GM12875 (cell line): Measurements from ENCODE around the gene GFER.
A peak's percentile ranks its signal among the peaks of the same experiment; 100 is the strongest.

ENCODE experiments used
- H3K4me3 ChIP-seq: one replicate; pipeline ENCODE4 v1.5.1; 2011; ENCODE audit warnings: low read depth, low read length, control low read depth
- CTCF ChIP-seq: IDR thresholded peaks from 2 replicates; pipeline ENCODE4 v1.5.1; 2011; ENCODE audit warnings: low read depth, mild to moderate bottlenecking, control low read depth, inconsistent platforms, low read length, moderate library complexity, borderline replicate concordance; ENCODE audit not compliant: insufficient read depth

Gene GFER

GRCh38 chr16:1960665-1961630 lies 23.0 kb upstream of the GFER start:
- H3K4me3 ChIP-seq = peak overlapping the region; percentile 81
- no peak for TF ChIP-seq CTCF

DNA sequence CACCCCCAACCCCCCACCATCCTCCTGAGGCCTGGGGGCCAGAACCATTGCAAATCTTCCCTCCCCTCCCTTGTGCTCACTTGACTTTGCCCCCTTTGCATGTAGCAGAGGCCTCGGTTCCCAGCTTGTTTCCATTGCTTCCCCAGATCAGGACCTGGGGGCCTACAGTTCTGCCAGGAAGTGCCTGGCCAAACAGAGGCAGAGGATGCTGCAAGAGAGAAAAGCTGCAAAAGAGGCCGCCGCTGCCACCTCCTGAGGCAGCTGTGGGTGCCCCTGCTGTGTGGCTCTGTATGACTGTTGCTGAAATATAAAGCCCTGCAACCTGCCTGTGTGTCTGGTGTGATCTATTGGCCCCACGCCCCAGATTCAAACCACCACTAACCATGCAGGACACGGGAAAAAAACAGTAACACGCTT lies 22.3 kb upstream of the GFER start:
- H3K4me3 ChIP-seq = no peak overlapping the region
- TF ChIP-seq CTCF = no peak

- peak overlapping the region; percentile 95 for H3K4me3 ChIP-seq
These were observed 21.5 kb upstream of the GFER start for GRCh38 chr16:1962161-1963153.

DNA sequence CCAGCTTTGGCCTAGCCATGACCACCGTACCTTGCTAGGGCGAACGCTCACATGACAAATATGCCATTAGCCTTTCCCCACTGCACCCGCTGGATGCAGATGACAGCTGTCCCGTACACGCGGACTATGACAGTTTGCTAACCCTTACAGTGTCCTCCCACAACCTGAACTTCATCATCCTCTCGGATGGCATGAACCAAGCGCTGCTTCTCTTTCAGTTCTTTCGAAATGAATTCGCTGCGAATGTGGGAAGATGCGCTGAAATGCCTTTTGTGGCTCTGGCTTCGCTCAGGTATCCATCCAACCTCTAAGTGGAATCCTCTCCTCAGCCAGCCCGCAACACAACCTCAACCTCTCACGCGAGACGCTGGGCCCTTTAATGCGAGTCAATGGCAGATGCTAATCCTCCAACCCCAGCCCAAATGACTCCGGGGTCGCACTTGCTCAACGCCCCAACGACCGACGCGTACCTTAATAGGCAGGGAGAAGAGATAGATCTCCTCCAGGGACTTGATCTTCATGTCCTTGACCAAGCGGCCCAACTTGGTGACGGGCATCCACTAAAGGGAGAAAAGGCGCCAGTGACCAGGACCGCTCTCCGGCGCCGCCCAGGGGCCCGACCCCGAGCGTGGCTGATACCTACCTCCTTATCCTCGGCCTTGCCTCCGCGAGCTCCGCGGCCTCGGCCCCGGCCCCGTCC lies 20.0 kb upstream of the GFER start:
- TF ChIP-seq CTCF = 0 out of 2 replicates have a peak, but pooled peaks have one; percentile 19
- peak overlapping the region; percentile 95 for H3K4me3 ChIP-seq

DNA sequence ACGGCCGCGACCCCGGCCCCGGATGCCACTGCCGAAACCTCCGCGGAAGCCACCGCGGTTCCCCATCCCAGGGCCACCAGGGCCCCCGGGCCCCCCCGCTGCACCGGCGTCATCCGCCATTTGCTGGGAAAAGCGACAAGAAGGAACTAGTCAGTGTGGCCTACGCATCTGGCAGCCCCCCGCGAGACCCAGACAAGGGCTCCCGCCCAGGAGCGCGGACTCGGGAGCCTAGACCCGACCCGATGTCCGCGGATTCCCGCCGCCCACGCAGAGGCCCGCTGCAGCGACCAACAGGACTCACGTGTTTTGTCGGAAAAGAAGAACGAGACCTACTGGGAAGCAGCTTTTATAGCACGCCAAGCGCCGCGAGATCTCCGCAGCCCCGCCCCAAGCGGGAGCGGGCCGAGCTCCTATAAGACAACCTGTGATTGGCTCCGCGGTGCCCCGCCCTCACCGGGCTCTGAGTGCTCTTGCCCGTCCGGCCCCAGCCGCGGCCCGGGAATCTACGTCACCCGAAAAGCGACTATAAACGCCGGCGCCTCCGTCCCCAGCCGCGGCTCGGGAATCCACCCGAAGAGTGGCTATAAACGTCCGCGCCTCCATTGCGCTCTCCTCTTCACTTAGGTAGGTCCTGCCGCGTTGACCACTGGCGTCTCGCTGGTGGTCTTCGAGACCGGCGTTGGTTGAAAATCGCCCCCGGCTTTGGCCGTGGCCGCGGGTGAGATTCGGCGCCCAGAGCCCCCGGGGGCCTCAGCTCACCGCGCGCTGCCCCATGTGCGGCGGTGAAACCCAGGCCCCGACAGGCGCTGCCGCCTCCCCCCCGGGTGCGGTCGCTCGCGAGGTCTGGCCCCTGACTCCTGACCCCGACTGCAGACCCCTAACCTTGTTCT lies 19.2 kb upstream of the GFER start, which contains the start of gene RPS2:
Gene RPS2 (minus strand): TSS at position 321 of the 890 bp plus-strand sequence. CDS start 201 bp downstream, at position 120.
- peak within 1 kb of the TSS; percentile 95 for H3K4me3 ChIP-seq
- no peak for TF ChIP-seq CTCF

DNA sequence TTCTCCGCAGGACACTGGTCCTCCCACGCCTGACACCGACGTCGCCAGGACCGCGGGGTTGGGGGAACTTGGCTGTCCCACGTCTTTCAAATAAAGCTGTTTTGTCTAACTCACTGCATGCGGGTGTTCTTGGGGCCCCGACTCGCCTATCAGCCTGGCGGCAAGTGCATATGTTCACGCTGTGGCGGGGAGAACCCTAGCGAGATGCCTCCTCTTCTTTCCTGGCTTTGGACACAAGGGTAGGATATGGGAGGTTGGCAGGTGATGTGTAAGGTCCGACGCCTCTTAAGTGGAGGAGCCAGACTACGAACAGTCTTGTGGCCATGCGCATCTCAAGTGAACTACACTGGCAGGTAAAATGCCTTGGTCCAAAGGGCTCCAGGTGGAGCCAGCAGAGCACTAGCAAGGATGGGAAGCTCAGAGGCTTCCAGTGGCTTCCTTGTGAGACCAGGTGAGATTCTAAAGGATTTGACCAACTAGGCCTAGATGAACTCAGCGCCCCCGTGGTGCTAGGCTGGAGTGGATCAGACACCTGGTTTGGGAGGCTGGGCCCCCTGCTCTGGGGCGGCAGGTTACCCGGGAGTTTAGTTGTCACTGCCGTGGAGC lies 18.5 kb upstream of the GFER start:
- H3K4me3 ChIP-seq = peak overlapping the region; percentile 95
- no peak for TF ChIP-seq CTCF
